ENCODE measurements around the gene HOXB2. TPM values are rescaled to one million over a fixed set of nuclear protein-coding genes. Genes with fewer than 3 reads are reported as not detected.

The HOXB2 gene
- polyA plus RNA-seq, 3 donors, result 1.6 to 3.8 (median 3.3) TPM

- H3K79me2 ChIP-seq (ENCODE audit: insufficient read depth, low read length), result no peaks in the 10 kb centered on the region
- peaks cover 9 to 20% of the 10 kb centered on the region in 2 donors for H3K27me3 ChIP-seq (ENCODE audit: control insufficient read depth in 2 of 2, insufficient read depth in 2 of 2, low read length in 2 of 2)
- Mint-ChIP-seq H3K4me3 (no peak overlapping the region), H3K4me1 (no peaks in the 10 kb centered on the region), H3K27ac (no peak overlapping the region), H3K9me3 (peaks cover 0 to 5% (median 0%) of the 10 kb centered on the region in 7 donors), H3K27me3 (ENCODE audit: low read depth in 3 of 3) (peaks cover 22 to 44% (median 35%) of the 10 kb centered on the region in 3 donors), H3K36me3 (no peaks in the 10 kb centered on the region)
- TF ChIP-seq CTCF (IDR thresholded peaks at IDR 0.05), result no peak
- H3K4me1 ChIP-seq (ENCODE audit: control insufficient read depth in 1 of 2, insufficient read depth in 2 of 2, low read length in 2 of 2), result no peaks in the 10 kb centered on the region
- no peaks in the 10 kb centered on the region for H3K9me3 ChIP-seq (replicated peaks in 1 of 2; ENCODE audit: control insufficient read depth in 1 of 2, insufficient read depth in 1 of 2, low read length in 2 of 2)
- no peak overlapping the region for H3K27ac ChIP-seq (ENCODE audit: low read depth in 1 of 2, low read length in 2 of 2)
- 81% methylated on average over 2 of the region's 8 CpGs for WGBS (ENCODE audit: insufficient coverage)
- DNase-seq, result no peak
- no peak overlapping the region for H2AFZ ChIP-seq (ENCODE audit: insufficient read depth, low read depth, low read length, poor library complexity, severe bottlenecking)
- H3K36me3 ChIP-seq (replicated peaks in 1 of 2; ENCODE audit: control insufficient read depth in 1 of 2, insufficient read depth in 2 of 2, low read length in 2 of 2), result no peaks in the 10 kb centered on the region
- no peaks in the 10 kb centered on the region for H4K20me1 ChIP-seq (ENCODE audit: insufficient read depth, low read length)
- H3K4me2 ChIP-seq (replicated peaks; ENCODE audit: extremely low read depth, low read length, poor library complexity, severe bottlenecking), result no peak overlapping the region
- no peak overlapping the region for H3K4me3 ChIP-seq (replicated peaks in 1 of 3; ENCODE audit: low read depth in 2 of 3, low read length in 3 of 3)
- no peak overlapping the region for H3K9ac ChIP-seq (ENCODE audit: insufficient read depth, low read length, poor library complexity, severe bottlenecking)
- intact Hi-C loops (cut with micrococcal nuclease), result no loop called here
These were observed 12.6 kb downstream of the HOXB2 start for GRCh38 chr17:48532261-48532660.

GRCh38 chr17:48530887-48531272, 14.0 kb downstream of the HOXB2 start, which contains the start of gene HOXB1:
HOXB1 (minus strand) TSS chr17:48531011; CDS start chr17:48530904, 107 bp downstream.
- intact Hi-C loops (cut with micrococcal nuclease), result no loop called here
- H3K27ac Mint-ChIP-seq, result peak within 1 kb of the TSS in 1 of 7 donors; percentile 59

More at GRCh38 chr17:48530887-48531272, 14.0 kb downstream of the HOXB2 start, which contains the start of gene HOXB1:
- no peaks in the 10 kb centered on the region for H3K36me3 ChIP-seq (replicated peaks in 1 of 2; ENCODE audit: control insufficient read depth in 1 of 2, insufficient read depth in 2 of 2, low read length in 2 of 2)
- WGBS (ENCODE audit: insufficient coverage), result 100% methylated on average over 4 of the region's 15 CpGs
- H3K4me3 Mint-ChIP-seq, result peak within 1 kb of the TSS in 1 of 2 donors; percentile 39
- H3K27me3 ChIP-seq (ENCODE audit: control insufficient read depth in 2 of 2, insufficient read depth in 2 of 2, low read length in 2 of 2), result peaks cover 20 to 34% of the 10 kb centered on the region in 2 donors
- H3K9ac ChIP-seq (ENCODE audit: insufficient read depth, low read length, poor library complexity, severe bottlenecking), result no peak within 1 kb of the TSS
- peaks cover 0 to 1% of the 10 kb centered on the region in 2 donors for H3K36me3 Mint-ChIP-seq
- H3K4me1 Mint-ChIP-seq, result no peaks in the 10 kb centered on the region
- no peak within 1 kb of the TSS for H2AFZ ChIP-seq (ENCODE audit: insufficient read depth, low read depth, low read length, poor library complexity, severe bottlenecking)
- no peak within 1 kb of the TSS for H3K4me2 ChIP-seq (replicated peaks; ENCODE audit: extremely low read depth, low read length, poor library complexity, severe bottlenecking)
- H3K79me2 ChIP-seq (ENCODE audit: insufficient read depth, low read length), result no peaks in the 10 kb centered on the region
- no peak for DNase-seq
- TF ChIP-seq CTCF (IDR thresholded peaks at IDR 0.05), result no peak
- H4K20me1 ChIP-seq (ENCODE audit: insufficient read depth, low read length), result no peaks in the 10 kb centered on the region
- peaks cover 0 to 8% (median 0%) of the 10 kb centered on the region in 7 donors for H3K9me3 Mint-ChIP-seq
- peaks cover 36 to 53% (median 47%) of the 10 kb centered on the region in 3 donors for H3K27me3 Mint-ChIP-seq (ENCODE audit: low read depth in 3 of 3)
- H3K9me3 ChIP-seq (replicated peaks in 1 of 2; ENCODE audit: control insufficient read depth in 1 of 2, insufficient read depth in 1 of 2, low read length in 2 of 2), result peaks cover 0 to 3% of the 10 kb centered on the region in 2 donors
- no peaks in the 10 kb centered on the region for H3K4me1 ChIP-seq (ENCODE audit: control insufficient read depth in 1 of 2, insufficient read depth in 2 of 2, low read length in 2 of 2)
- H3K4me3 ChIP-seq (replicated peaks in 1 of 3; ENCODE audit: low read depth in 2 of 3, low read length in 3 of 3), result no peak within 1 kb of the TSS
- no peak within 1 kb of the TSS for H3K27ac ChIP-seq (ENCODE audit: low read depth in 1 of 2, low read length in 2 of 2)

All from CD14-positive monocyte (primary cell).